ENCODE results near the gene FCN1.

- TF ChIP-seq CTCF (conservative IDR thresholded peaks at IDR 0.05; ENCODE audit: low read length) (no peak), EZH2phosphoT487 (IDR thresholded peaks at IDR 0.05; ENCODE audit: borderline replicate concordance) (no peak)
Observed at GRCh38 chr9:134930398-134930797, 12.7 kb upstream of the FCN1 start.

Data from Loucy (cell line).